OCI-LY3 (cell line): Measurements from ENCODE around the gene HOXA11.

ENCODE experiments used
- H2AFZ ChIP-seq: fragments of 200-600, 300-600 bp; shearing (Covaris generic); 2 replicates; pipeline ENCODE4 v1.6.0; 2014; ENCODE audit warnings: antibody characterized with exemption, low read depth, low read length
- H3K27ac ChIP-seq: fragments of 200-600, 300-600 bp; sonication (generic); 2 replicates; pipeline ENCODE4 v1.5.1; 2014; ENCODE audit warnings: mild to moderate bottlenecking, low read length, moderate library complexity, mixed read lengths
- H3K27me3 ChIP-seq: fragments of 200-600, 300-600 bp; sonication (generic); 2 replicates; pipeline ENCODE4 v1.6.1; 2014; ENCODE audit warnings: low read depth, low read length, mixed read lengths
- H3K36me3 ChIP-seq: fragments of 200-600, 300-600 bp; sonication (generic); replicated peaks from 2 replicates; pipeline ENCODE3; 2014; ENCODE audit warnings: low read depth, low read length, mixed read lengths
- H3K4me1 ChIP-seq: fragments of 300-600, 200-600 bp; sonication (generic); 2 replicates; pipeline ENCODE4 v1.6.1; 2014; ENCODE audit warnings: low read length, mixed read lengths
- H3K4me2 ChIP-seq: fragments of 200-600, 300-600 bp; sonication (generic); 2 replicates; pipeline ENCODE4 v1.6.1; 2014; ENCODE audit warnings: low read length, mixed read lengths
- H3K4me3 ChIP-seq: fragments of 300-600, 200-600 bp; sonication (generic); 2 replicates; pipeline ENCODE4 v1.5.1; 2014; ENCODE audit warnings: antibody characterized with exemption, mild to moderate bottlenecking, low read length, moderate library complexity
- H3K79me2 ChIP-seq: fragments of 300-600, 200-600 bp; shearing (Covaris generic); 2 replicates; pipeline ENCODE4 v1.6.1; 2014; ENCODE audit warnings: mild to moderate bottlenecking, low read length, mixed read lengths
- H3K9ac ChIP-seq: fragments of 300-600, 200-600 bp; shearing (Covaris generic); 2 replicates; pipeline ENCODE4 v1.6.0; 2014; ENCODE audit warnings: mild to moderate bottlenecking, low read length, moderate library complexity
- H3K9me3 ChIP-seq: fragments of 200-600, 300-600 bp; shearing (Covaris generic); 2 replicates; pipeline ENCODE4 v1.6.1; 2014; ENCODE audit warnings: low read length, mixed read lengths; ENCODE audit not compliant: insufficient read depth
- H4K20me1 ChIP-seq: fragments of 200-600, 300-600 bp; sonication (generic); 2 replicates; pipeline ENCODE4 v1.6.1; 2016; ENCODE audit warnings: low read length, mixed read lengths; ENCODE audit not compliant: insufficient read depth
- EZH2phosphoT487 ChIP-seq: fragments of 200-600 bp; shearing (Covaris generic); IDR thresholded peaks from 2 replicates; pipeline ENCODE4 v1.6.1; 2018; ENCODE audit warnings: antibody characterized with exemption, mixed run types, low read depth
- TF ChIP-seq, protein P1 (sequence below): fragments of 200-600, 300-600 bp; sonication (generic); IDR thresholded peaks from 2 replicates; pipeline ENCODE4 v1.5.1; 2014; ENCODE audit warnings: antibody characterized with exemption, low read length, low read depth

HOXA11 gene

DNA sequence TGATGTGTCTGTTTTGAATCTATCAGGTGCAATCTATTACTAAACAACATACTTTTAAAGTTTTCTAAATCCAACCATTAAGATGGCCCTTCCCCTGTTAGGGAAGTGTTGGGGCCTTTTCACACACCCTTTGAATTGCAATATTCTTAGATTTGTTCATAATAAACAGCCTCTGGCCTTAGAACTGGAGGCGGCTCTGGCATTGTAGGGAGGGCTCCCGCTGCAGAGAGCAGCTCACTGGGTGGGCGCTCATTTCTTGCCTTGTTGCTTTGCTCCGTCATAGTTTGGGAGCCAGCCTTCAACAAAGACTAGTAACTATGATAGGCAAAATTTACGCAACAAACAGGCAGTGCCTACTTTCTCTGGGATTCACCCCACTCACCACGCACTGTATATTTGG is 6.7 kb downstream of the HOXA11 start:
- H3K27ac ChIP-seq, result no peak overlapping the region
- H4K20me1 ChIP-seq, result no peaks in the 10 kb centered on the region
- no peaks in the 10 kb centered on the region for H3K36me3 ChIP-seq
- H3K4me1 ChIP-seq, result no peaks in the 10 kb centered on the region
- no peaks in the 10 kb centered on the region for H3K9me3 ChIP-seq
- no peak overlapping the region for H3K4me3 ChIP-seq
- no peak overlapping the region for H3K9ac ChIP-seq
- TF ChIP-seq, protein P1, sequence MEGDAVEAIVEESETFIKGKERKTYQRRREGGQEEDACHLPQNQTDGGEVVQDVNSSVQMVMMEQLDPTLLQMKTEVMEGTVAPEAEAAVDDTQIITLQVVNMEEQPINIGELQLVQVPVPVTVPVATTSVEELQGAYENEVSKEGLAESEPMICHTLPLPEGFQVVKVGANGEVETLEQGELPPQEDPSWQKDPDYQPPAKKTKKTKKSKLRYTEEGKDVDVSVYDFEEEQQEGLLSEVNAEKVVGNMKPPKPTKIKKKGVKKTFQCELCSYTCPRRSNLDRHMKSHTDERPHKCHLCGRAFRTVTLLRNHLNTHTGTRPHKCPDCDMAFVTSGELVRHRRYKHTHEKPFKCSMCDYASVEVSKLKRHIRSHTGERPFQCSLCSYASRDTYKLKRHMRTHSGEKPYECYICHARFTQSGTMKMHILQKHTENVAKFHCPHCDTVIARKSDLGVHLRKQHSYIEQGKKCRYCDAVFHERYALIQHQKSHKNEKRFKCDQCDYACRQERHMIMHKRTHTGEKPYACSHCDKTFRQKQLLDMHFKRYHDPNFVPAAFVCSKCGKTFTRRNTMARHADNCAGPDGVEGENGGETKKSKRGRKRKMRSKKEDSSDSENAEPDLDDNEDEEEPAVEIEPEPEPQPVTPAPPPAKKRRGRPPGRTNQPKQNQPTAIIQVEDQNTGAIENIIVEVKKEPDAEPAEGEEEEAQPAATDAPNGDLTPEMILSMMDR, result no peak
- H3K79me2 ChIP-seq, result no peaks in the 10 kb centered on the region
- H3K4me2 ChIP-seq, result no peak overlapping the region
- no peaks in the 10 kb centered on the region for H3K27me3 ChIP-seq
- no peak overlapping the region for H2AFZ ChIP-seq

DNA sequence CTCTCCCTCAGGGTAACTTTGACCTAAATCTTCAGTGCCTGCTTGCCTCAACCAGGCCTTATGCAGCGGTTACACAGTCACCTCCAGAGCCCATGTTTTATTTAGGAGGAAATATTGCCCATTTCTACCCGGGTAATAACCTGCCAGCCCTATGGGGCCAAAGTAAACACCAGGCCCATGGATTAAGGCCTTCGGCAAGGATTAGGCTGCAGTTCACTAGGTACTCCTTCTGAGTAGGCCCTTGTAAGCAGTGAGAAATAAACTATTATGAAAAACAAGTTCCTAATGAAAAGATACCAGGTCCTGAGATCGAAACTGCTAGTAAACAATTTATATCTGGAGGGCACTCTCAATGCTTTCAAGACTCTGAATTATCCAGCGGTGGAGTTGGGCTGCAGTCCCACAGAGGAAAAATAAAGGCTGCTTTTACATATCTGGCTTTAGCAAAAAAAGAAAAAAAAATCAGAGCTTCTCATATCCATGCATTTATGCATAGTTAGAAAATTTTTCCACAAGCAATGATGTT is 7.2 kb downstream of the HOXA11 start:
- H3K4me1 ChIP-seq, result no peaks in the 10 kb centered on the region
- H3K9ac ChIP-seq, result no peak overlapping the region
- H3K4me3 ChIP-seq, result no peak overlapping the region
- no peaks in the 10 kb centered on the region for H3K79me2 ChIP-seq
- H3K27ac ChIP-seq, result no peak overlapping the region
- no peak for TF ChIP-seq EZH2phosphoT487
- TF ChIP-seq, protein P1, result no peak
- H3K27me3 ChIP-seq, result no peaks in the 10 kb centered on the region
- no peaks in the 10 kb centered on the region for H3K36me3 ChIP-seq
- H3K4me2 ChIP-seq, result no peak overlapping the region
- no peaks in the 10 kb centered on the region for H3K9me3 ChIP-seq
- no peaks in the 10 kb centered on the region for H4K20me1 ChIP-seq
- no peak overlapping the region for H2AFZ ChIP-seq

DNA sequence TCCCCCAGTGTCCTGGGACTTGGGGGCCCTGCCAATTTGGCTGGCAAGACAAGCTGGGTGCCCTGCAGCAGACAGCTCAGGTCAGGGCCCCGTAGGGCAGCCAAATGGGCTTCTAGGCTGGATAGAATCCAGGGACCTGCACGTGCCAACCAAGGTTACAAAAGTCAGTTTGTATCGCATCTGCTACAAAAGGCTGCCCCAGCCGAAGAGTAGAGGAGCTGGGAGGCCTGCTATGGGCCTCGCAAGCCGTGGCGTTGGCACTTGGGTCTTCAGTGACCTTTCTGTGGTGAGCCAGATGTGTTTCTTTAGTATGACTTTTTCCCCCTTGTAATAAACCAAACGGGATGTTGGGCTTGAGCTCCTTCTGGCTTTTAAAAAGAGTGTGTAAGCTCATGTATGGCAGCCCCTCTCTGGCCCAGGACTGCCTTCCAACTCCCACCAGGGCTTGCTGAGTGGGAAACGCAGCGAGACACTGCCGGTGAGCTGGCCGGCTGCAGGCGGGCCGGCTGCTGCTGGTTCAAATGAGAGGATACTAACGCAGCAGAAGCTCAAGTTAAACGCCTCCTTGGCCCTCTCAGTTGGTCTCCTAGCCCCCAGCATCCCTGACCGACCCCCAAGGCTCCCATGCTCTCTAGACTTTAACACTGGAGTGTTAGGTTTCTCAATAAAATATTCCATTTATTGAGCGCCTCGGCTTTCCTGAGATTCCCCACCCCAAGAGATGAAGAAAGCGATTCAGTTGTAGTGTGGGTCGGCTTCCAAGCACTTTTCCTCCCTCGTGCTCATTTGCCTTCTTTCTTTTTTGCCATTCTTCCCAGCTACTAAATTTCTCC is 7.9 kb downstream of the HOXA11 start:
- Histone ChIP-seq H3K36me3 (no peaks in the 10 kb centered on the region), H3K79me2 (no peaks in the 10 kb centered on the region), H3K4me1 (no peaks in the 10 kb centered on the region), H2AFZ (no peak overlapping the region), H3K4me3 (no peak overlapping the region), H3K9me3 (no peaks in the 10 kb centered on the region), H3K27ac (no peak overlapping the region), H3K27me3 (no peaks in the 10 kb centered on the region), H3K4me2 (no peak overlapping the region), H3K9ac (no peak overlapping the region), H4K20me1 (no peaks in the 10 kb centered on the region)
- TF ChIP-seq, protein P1, result no peak
- no peak for TF ChIP-seq EZH2phosphoT487

DNA sequence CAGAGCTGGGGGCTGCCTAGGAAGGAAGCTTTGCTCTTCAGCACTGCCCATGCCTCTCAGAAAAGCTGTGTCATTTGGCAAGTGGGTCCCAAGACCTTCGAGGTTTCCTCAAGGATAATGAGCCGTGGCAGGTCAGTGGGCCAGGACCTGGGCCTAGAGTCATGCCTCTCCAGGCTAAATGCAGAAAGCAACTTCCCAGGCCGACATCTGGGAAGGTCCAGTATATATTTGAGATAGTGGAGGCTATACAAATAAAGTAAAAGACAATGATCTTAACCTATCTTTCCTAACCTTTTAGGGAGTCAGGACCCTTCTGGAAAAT is 8.5 kb downstream of the HOXA11 start:
- Histone ChIP-seq H4K20me1 (no peaks in the 10 kb centered on the region), H3K9ac (no peak overlapping the region), H3K36me3 (no peaks in the 10 kb centered on the region), H3K4me3 (no peak overlapping the region), H2AFZ (no peak overlapping the region), H3K79me2 (no peaks in the 10 kb centered on the region), H3K4me2 (no peak overlapping the region), H3K9me3 (no peaks in the 10 kb centered on the region), H3K27me3 (no peaks in the 10 kb centered on the region), H3K4me1 (no peaks in the 10 kb centered on the region), H3K27ac (no peak overlapping the region)
- TF ChIP-seq, protein P1, result no peak
- TF ChIP-seq EZH2phosphoT487, result no peak
